Right lobe of liver (tissue), 6 donors: ENCODE measurements around the gene ARHGAP15. TPM values are rescaled to one million over a fixed set of nuclear protein-coding genes. Genes with fewer than 3 reads are reported as not detected.

Source experiments
- ATAC-seq, 4 donors: fragments of 200-7000 bp; cut with Tn5 transposase; one replicate each; pipeline ENCODE4 v1.9.1; 2020; ENCODE audit warnings: mild to moderate bottlenecking in 4 of 4, moderate library complexity in 4 of 4
- DNase-seq, 3 donors: peaks; one replicate each; pipeline ENCODE4 v3.0.0-alpha.2; 2020
- H3K27ac ChIP-seq, 3 donors: fragments of 200-600 bp; one replicate each; pipeline ENCODE4 v1.8.0; 2022
- H3K27me3 ChIP-seq, 2 donors: fragments of 200-600 bp; one replicate each; pipeline ENCODE4 v1.8.0; 2022
- H3K36me3 ChIP-seq, 4 donors: fragments of 200-600 bp; sonication (generic) in 1 of 4; one replicate each; pipeline versions ENCODE4 v1.5.1 to v1.8.0; 2017 to 2022; ENCODE audit warnings: control low read depth in 1 of 4
- H3K4me1 ChIP-seq, 4 donors: fragments of 200-600 bp; sonication (generic) in 1 of 4; one replicate each; pipeline versions ENCODE4 v1.5.1 to v1.8.0; 2017 to 2022; ENCODE audit warnings: control low read depth in 1 of 4
- H3K4me3 ChIP-seq, 3 donors: fragments of 200-600 bp; one replicate each; pipeline ENCODE4 v1.8.0; 2022
- H3K9me3 ChIP-seq, 4 donors: fragments of 200-600 bp; sonication (generic) in 1 of 4; one replicate each; pipeline versions ENCODE4 v1.5.1 to v1.8.0; 2017 to 2022; ENCODE audit warnings: control low read depth in 1 of 4
- POLR2A ChIP-seq: fragments of 450-650 bp; IDR thresholded peaks from one replicate; pipeline ENCODE4 v1.6.1; 2017; ENCODE audit warnings: antibody characterized with exemption, mild to moderate bottlenecking
- WGBS: methylation state at CpG from one replicate; pipeline ENCODE4 v1.1.6; 2018; ENCODE audit warnings: low coverage, low lambda C conversion rate; ENCODE audit not compliant: insufficient coverage; ENCODE audit errors: missing lambda C conversion rate; 5-methylcytosine and 5-hydroxymethylcytosine counted together
- intact Hi-C, 2 donors: fragments of 100-400 bp; cut with DNase I; formaldehyde crosslinking; loops; one replicate each; pipeline versions ENCODE4 v1.11.2 to v1.14.1; 2022
- total RNA-seq, 6 experiments: library from RNA; depleted of rRNA in 2 of 6; stranded (reverse); fragments of >200 nt in 2 of 6; fragmentation: NEBNext Ultra II Directional in 3 of 6; extraction: Animal tissue kit (Norgen Biotek cat#: 25700) in 3 of 6; gene quantifications; one replicate each; pipeline versions ENCODE4 v1.1.0 to v1.2.4, GENCODE V29; 2016 to 2023
- TF ChIP-seq, protein P1 (sequence below), 4 donors: fragments of 200-600 bp in 3 of 4; fragments of 450-650 bp in 1 of 4; IDR thresholded peaks; one replicate each; pipeline versions ENCODE4 v1.5.1 to v1.8.0; 2016 to 2022; ENCODE audit warnings: antibody characterized with exemption in 4 of 4, mild to moderate bottlenecking in 2 of 4
- donor health status: DM: no; HTN: yes; CAD: no.
- donor health status: DM: no; HTN: no; CAD: no.
- donor health status: DM: no; HTN: no; CAD: no.
- donor health status: DM: no; HTN: yes; CAD: no.
- donor health status: DM: no; HTN: yes; CAD: no.

ARHGAP15 gene
- total RNA-seq, 6 experiments from 2014 or later = 3.3 to 8.2 (median 6.6) TPM

DNA sequence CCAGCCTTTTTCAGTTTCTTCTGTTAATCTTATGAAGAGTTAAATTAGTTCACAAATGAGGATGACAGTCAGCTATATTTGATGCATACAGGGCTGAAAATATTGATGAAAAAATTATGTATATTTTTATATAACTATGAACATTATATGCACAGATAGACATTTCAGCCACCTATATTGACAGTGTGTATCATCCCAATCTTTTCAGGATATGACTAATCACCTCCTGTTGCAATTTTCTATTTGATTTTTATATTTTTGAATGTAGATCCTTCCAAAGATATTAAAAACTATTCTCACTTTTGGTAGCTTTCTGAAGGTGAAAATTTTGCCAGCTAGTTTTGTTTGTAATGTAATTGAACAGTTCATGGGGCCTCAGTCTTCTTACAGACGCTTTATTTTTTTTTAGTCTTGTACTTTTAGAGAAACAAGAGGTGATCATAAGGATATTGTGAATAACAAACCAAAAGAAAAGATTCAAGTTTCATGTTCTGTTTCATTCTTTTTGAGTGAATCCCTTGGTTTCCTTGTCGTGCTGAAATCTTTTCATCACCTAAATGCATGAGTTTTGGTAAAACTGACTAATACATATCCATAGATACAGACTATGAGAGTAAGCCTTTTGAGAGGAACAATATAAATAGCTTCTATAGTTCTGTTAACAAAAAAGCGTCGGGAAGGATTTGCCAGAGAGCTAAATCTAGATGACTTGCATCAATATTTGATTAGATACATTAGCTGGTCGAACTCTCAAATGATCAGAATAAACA is 123.1 kb downstream of the ARHGAP15 start:
- H3K4me3 ChIP-seq = no peak overlapping the region
- DNase-seq (no peak), ATAC-seq (no peak)
- no peaks in the 10 kb centered on the region for H3K27me3 ChIP-seq
- H3K9me3 ChIP-seq = no peaks in the 10 kb centered on the region
- intact Hi-C loops = no loop called here
- H3K4me1 ChIP-seq = no peaks in the 10 kb centered on the region
- H3K27ac ChIP-seq = no peak overlapping the region
- WGBS = 71% methylated on average over 5 of the region's 5 CpGs
- TF ChIP-seq, protein P1, sequence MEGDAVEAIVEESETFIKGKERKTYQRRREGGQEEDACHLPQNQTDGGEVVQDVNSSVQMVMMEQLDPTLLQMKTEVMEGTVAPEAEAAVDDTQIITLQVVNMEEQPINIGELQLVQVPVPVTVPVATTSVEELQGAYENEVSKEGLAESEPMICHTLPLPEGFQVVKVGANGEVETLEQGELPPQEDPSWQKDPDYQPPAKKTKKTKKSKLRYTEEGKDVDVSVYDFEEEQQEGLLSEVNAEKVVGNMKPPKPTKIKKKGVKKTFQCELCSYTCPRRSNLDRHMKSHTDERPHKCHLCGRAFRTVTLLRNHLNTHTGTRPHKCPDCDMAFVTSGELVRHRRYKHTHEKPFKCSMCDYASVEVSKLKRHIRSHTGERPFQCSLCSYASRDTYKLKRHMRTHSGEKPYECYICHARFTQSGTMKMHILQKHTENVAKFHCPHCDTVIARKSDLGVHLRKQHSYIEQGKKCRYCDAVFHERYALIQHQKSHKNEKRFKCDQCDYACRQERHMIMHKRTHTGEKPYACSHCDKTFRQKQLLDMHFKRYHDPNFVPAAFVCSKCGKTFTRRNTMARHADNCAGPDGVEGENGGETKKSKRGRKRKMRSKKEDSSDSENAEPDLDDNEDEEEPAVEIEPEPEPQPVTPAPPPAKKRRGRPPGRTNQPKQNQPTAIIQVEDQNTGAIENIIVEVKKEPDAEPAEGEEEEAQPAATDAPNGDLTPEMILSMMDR (IDR thresholded peaks at IDR 0.05) = no peak
- no peak for TF ChIP-seq POLR2A
- no peaks in the 10 kb centered on the region for H3K36me3 ChIP-seq

DNA sequence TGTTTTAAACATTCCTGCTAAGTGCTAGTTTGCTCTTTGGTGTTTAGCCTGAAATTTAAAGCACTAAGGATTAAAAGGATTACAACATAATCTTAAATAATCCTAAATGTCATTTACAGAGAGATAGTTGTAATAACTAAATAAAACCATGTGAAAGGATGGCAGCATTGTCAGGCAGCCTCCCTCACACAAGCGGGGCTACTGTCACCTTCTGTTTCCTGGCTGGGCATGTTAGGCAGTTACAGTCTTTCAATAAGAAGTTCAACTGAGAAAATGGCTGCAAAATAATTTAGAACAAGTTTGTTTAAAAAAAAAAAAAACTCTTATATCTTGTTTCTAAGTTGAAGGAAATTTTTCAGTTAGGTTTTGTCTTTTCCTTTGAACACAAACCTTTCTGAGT is 124.9 kb downstream of the ARHGAP15 start:
- Histone ChIP-seq H3K4me1 (no peaks in the 10 kb centered on the region), H3K27ac (no peak overlapping the region), H3K4me3 (no peak overlapping the region), H3K36me3 (no peaks in the 10 kb centered on the region), H3K27me3 (no peaks in the 10 kb centered on the region), H3K9me3 (no peaks in the 10 kb centered on the region)
- no peak for TF ChIP-seq POLR2A
- intact Hi-C loops = no loop called here
- DNase-seq = no peak
- no peak for ATAC-seq
- 70% methylated on average over 1 of the region's 1 CpG for WGBS

DNA sequence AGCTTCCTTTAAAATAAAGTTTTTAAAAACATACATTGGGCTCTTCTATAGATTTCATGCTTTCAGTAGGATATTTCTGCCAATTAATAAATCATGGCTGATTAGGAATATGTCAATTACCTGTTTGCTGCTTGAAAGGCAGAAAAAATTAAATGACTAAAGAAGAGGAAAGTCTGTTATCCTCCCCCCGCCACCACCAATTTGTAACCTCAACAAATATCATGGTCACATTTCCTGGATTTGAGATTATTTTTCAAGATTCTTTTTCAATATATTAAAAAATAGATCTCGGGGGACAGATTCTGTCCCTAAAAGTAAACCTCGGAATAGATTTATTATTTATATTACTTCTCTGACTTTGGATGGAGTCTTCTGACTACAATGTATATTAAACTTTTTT is 125.9 kb downstream of the ARHGAP15 start:
- Histone ChIP-seq H3K4me1 (no peaks in the 10 kb centered on the region), H3K27ac (no peak overlapping the region), H3K36me3 (no peaks in the 10 kb centered on the region), H3K4me3 (no peak overlapping the region), H3K9me3 (no peaks in the 10 kb centered on the region), H3K27me3 (no peaks in the 10 kb centered on the region)
- ATAC-seq (no peak), DNase-seq (no peak)
- TF ChIP-seq POLR2A = no peak
- TF ChIP-seq, protein P1 (IDR thresholded peaks at IDR 0.05) = no peak
- intact Hi-C loops = no loop called here
- WGBS = 45% methylated on average over 3 of the region's 3 CpGs

DNA sequence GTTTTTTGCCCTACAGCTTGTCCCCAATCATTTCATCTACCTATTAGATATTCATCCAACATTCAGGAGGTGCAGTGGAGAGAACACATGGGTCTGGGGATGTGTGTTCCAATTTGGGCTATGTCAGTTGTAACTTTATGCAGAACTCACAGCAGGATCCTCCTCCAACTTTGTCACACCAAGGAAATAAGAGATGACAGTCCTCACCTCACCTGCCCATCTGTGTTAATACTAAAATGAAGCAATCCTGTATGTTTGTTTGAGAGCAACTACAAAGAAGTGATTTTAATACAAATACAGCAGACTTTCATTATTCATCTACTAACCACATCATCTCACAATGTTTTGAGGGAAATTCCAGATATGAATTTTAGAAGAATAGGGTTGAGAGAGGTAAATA is 126.7 kb downstream of the ARHGAP15 start:
- ATAC-seq = no peak
- Histone ChIP-seq H3K27ac (no peak overlapping the region), H3K9me3 (no peaks in the 10 kb centered on the region), H3K4me3 (no peak overlapping the region), H3K36me3 (no peaks in the 10 kb centered on the region), H3K4me1 (no peaks in the 10 kb centered on the region), H3K27me3 (no peaks in the 10 kb centered on the region)
- no peak for TF ChIP-seq POLR2A
- TF ChIP-seq, protein P1 (IDR thresholded peaks at IDR 0.05) = no peak
- intact Hi-C loops = no loop called here
- no peak for DNase-seq

DNA sequence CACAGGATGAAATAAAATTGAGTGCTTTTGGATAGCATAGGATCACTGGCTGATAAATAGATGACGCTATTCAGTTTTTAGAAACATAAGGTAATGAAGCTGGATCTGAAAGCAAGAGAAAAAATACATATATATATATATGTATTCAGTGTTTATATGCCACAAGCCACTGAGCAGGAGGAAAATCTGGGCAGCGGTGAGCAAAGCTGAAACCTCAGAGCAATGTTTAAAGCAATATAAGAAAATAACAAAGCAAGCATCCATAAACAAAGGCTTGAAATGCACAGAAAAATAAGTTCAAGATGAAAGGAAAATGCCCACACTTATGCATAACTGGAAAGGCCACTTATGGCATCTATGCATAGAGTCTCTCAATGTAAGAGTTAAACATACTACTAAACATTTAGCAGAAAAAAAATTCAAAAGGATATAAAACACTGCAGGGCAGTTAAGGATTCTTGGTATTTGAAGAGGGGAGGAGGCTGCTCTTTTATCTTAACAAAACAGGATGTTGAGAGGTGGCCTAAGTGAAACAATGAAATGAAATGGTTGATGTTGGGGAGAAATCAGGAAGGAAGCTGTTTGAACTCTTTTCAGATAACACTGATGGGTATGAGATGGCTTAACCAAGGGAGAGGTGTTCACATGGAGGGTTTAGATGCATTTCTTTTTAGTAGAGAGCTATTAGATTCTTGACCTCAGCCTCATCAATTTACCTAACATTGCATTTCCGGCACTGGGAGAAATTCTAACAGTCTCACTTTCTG is 129.1 kb downstream of the ARHGAP15 start:
- intact Hi-C loops = no loop called here
- TF ChIP-seq POLR2A = no peak
- TF ChIP-seq, protein P1 (IDR thresholded peaks at IDR 0.05) = no peak
- Histone ChIP-seq H3K27me3 (no peaks in the 10 kb centered on the region), H3K4me1 (no peaks in the 10 kb centered on the region), H3K36me3 (no peaks in the 10 kb centered on the region), H3K27ac (no peak overlapping the region), H3K4me3 (no peak overlapping the region), H3K9me3 (no peaks in the 10 kb centered on the region)
- WGBS = 31% methylated on average over 3 of the region's 3 CpGs
- ATAC-seq = no peak
- DNase-seq = no peak
